Stomach (tissue), 9 donors: ENCODE results near the gene OXLD1. TPM values are rescaled to one million over a fixed set of nuclear protein-coding genes. Genes with fewer than 3 reads are reported as not detected.

ENCODE experiments used
- DNase-seq, 2 donors: peaks; one replicate each; pipeline versions ENCODE4 v3.0.0 to v3.0.0-alpha.2; 2013 to 2019
- H3K27ac ChIP-seq, 5 donors: fragments of 200-600 bp in 4 of 5; sonication (generic) in 4 of 5; one replicate each; pipeline ENCODE4 v1.5.1; 2013 to 2019; ENCODE audit warnings: mild to moderate bottlenecking in 1 of 5, moderate library complexity in 1 of 5
- H3K27me3 ChIP-seq, 3 donors: fragments of 200-600 bp; sonication (generic); one replicate each; pipeline ENCODE4 v1.5.1; 2017 to 2019; ENCODE audit warnings: mixed run types in 1 of 3
- H3K36me3 ChIP-seq, 4 donors: fragments of 200-600 bp; sonication (generic); 1 replicate in 3 of 4; 2 replicates in 1 of 4; pipeline ENCODE4 v1.5.1; 2016 to 2019
- H3K4me1 ChIP-seq, 4 donors: fragments of 200-600 bp; sonication (generic); one replicate each; pipeline ENCODE4 v1.5.1; 2016 to 2019
- H3K4me3 ChIP-seq, 4 donors: fragments of 200-600 bp; sonication (generic) in 3 of 4; one replicate each; pipeline ENCODE4 v1.5.1; 2016 to 2019; ENCODE audit warnings: mild to moderate bottlenecking in 1 of 4
- H3K9me3 ChIP-seq, 4 donors: fragments of 200-600 bp; sonication (generic); one replicate each; pipeline ENCODE4 v1.5.1; 2016 to 2019
- CTCF ChIP-seq, 7 experiments: fragments of 450-650 bp in 4 of 7; fragments of 200-600 bp in 3 of 7; sonication (generic) in 3 of 7; IDR thresholded peaks; one replicate each; pipeline ENCODE4 v1.5.1; 2016 to 2019; ENCODE audit warnings: antibody characterized with exemption in 7 of 7, control low read depth in 2 of 7, mild to moderate bottlenecking in 1 of 7
- EP300 ChIP-seq: sonication (generic); formaldehyde crosslinking; IDR thresholded peaks from one replicate; pipeline ENCODE4 v1.6.1; 2017; ENCODE audit warnings: antibody characterized with exemption
- POLR2A ChIP-seq, 4 donors: fragments of 450-650 bp; IDR thresholded peaks; one replicate each; pipeline ENCODE4 v1.6.1; 2016; ENCODE audit warnings: antibody characterized with exemption in 4 of 4, control low read depth in 2 of 4, mild to moderate bottlenecking in 1 of 4, moderate library complexity in 1 of 4
- POLR2AphosphoS5 ChIP-seq, 3 donors: sonication (generic); formaldehyde crosslinking; IDR thresholded peaks; one replicate each; pipeline ENCODE4 v1.6.1; 2016; ENCODE audit warnings: antibody characterized with exemption in 3 of 3
- WGBS, 5 donors: extraction: QIAGEN DNeasy Blood & Tissue Kit in 3 of 5; methylation state at CpG; one replicate each; pipeline versions ENCODE4 v1.1.5 to v1.1.7; 2013 to 2018; 5-methylcytosine and 5-hydroxymethylcytosine counted together
- intact Hi-C: fragments of 100-400 bp; cut with DNase I; formaldehyde crosslinking; loops from one replicate; pipeline ENCODE4 v1.15.1; 2023; ENCODE audit warnings: low total_unique reads
- polyA plus RNA-seq, 3 donors: library from polyadenylated mRNA; stranded (reverse); fragments of 200-250 nt; gene quantifications; one replicate each; pipeline ENCODE4 v1.2.3, GENCODE V29; 2013
- total RNA-seq, 5 donors: library from RNA; depleted of rRNA; stranded (reverse); fragments of >200 nt; gene quantifications; one replicate each; pipeline versions ENCODE4 v1.1.0 to v1.2.3, GENCODE V29; 2014 to 2016
- donor health status: healthy with polysubstance abuse.
- donor health status: Bipolar disorder and iron deficiency.
- donor health status: healthy.

OXLD1 gene
- total and polyA plus RNA-seq, 8 donors, result 9.9 to 112 (median 64.5) TPM; not detected in 1

DNA sequence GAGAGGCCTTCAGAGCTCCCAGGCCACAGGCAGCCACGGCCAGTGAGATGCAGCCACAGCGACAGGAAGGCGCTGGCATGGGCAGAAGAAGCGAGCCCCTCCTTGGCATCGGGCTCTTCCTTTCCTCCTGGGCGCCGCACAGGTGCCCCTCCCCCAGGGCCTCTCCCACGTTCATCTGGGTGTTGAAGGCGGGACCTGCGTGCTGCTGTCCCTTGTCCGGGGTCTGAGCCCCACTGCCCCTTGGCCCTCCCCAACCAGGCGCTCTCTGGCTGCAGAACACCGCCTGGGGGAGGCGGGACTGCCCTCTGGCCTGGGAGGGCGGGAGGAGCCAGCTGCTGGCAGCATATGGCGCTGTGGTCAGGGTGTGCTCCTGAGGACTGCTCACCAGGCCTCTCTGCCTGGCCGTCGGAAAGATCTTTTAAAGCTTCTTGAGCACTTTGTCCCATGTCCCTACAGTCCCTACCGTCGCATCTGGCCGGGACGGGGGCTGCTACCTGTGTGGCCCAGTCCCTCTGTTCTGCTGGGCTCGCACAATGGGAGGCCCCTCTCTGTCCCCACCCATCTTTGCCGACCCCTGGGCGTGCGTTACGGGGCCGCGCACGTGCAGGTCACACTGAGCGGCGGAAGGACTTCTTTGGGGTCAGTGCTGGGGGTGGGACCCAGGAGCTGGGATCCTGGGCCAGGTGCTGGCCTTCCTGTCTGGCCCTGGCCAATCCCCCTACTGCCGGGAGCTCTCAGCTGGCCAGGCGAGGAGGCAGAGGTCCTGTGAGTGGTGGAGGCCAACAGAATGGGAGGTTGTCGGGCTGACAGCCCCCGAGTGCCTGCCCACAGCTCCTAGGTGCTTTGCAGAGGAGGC, 47.4 kb upstream of the OXLD1 start:
- H3K36me3 ChIP-seq, result peaks cover 4 to 34% (median 30%) of the 10 kb centered on the region in 4 donors
- TF ChIP-seq CTCF (IDR thresholded peaks at IDR 0.05), result no peak
- TF ChIP-seq POLR2A (IDR thresholded peaks at IDR 0.05), result no peak
- TF ChIP-seq EP300, result no peak
- TF ChIP-seq POLR2AphosphoS5 (IDR thresholded peaks at IDR 0.05), result peak in 1 of 3 donors; percentile 32
- H3K4me3 ChIP-seq, result peak overlapping the region; percentile 61 to 94 (median 86)
- H3K9me3 ChIP-seq, result no peaks in the 10 kb centered on the region
- no peaks in the 10 kb centered on the region for H3K27me3 ChIP-seq
- DNase-seq, result peak; percentile 67 to 74
- intact Hi-C loops, result no loop called here
- H3K27ac ChIP-seq, result peak overlapping the region; percentile 77 to 90 (median 85)
- peaks cover 40 to 54% (median 48%) of the 10 kb centered on the region in 4 donors for H3K4me1 ChIP-seq
- WGBS, 5 donors, result 15 to 66% (median 29%) methylated on average over 14 to 36 of the region's 36 CpGs

DNA sequence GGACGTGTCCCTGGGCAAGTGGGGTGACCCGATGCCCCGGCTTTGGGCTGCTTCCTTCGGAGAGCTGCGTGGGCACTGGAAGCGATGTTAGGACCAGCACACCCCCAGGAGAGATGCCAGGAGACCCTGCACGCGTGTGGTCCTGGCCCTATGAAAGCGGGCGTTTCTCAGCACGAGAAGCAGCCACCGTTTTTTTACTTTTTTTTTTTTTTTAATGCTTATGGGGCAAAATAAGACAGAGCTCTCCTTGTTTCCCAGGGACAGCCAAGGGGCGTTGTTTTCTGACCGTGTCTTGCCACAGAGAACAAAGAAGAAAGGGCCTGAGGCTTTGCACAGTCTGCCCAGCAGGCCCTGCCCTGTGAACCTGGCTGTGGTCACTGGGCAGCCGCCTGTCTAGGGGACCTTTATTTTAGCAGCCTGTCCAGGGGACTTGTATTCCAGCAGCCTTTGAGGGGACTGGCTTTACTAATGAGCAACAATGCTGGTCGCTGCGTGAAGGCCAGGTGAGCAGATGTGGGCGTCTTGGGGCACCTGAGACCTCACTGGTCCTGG, 46.7 kb upstream of the OXLD1 start:
- Histone ChIP-seq H3K27me3 (no peaks in the 10 kb centered on the region), H3K27ac (peak overlapping the region; percentile 77 to 90 (median 85)), H3K4me3 (peak overlapping the region; percentile 61 to 94 (median 86)), H3K4me1 (peaks cover 40 to 54% (median 48%) of the 10 kb centered on the region in 4 donors), H3K36me3 (peaks cover 6 to 34% (median 24%) of the 10 kb centered on the region in 4 donors), H3K9me3 (no peaks in the 10 kb centered on the region)
- TF ChIP-seq EP300, result no peak
- TF ChIP-seq POLR2AphosphoS5 (IDR thresholded peaks at IDR 0.05), result no peak
- no peak for TF ChIP-seq CTCF (IDR thresholded peaks at IDR 0.05)
- no peak for TF ChIP-seq POLR2A (IDR thresholded peaks at IDR 0.05)
- intact Hi-C loops, result no loop called here
- 17 to 30% (median 21%) methylated on average over 13 to 18 of the region's 18 CpGs for WGBS, 5 donors
- peak in 1 of 2 donors; percentile 51 for DNase-seq

DNA sequence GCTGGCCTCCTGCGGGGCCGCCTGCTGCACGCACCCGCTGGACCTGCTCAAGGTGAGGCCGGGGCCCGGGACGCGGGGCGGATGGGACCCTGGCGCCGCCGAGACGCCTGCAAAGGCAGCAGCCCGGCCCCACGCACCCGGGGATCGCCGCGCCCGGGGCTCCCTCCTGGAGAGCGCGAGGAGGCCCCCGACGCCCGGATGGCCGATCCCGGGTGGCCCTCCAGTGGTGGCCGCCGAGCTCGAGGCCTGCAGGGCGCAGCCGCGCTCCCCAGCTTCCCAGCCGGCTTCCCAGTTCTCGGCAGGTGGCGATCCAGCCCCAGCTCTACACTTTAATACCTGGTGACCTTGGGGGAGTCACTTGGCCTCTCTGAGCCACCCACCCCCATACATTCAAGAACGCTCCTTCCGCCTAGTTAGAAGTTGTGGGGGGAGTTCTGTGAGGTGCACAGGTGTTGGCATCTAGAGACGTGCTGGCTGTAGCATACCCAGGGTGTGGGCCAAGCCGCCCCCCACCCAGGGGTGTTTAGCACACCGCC, 46.1 kb upstream of the OXLD1 start:
- Histone ChIP-seq H3K4me3 (peak overlapping the region; percentile 61 to 94 (median 86)), H3K27ac (peak overlapping the region; percentile 77 to 90 (median 85)), H3K27me3 (no peaks in the 10 kb centered on the region), H3K36me3 (peaks cover 8 to 34% (median 23%) of the 10 kb centered on the region in 4 donors), H3K9me3 (no peaks in the 10 kb centered on the region), H3K4me1 (peaks cover 40 to 54% (median 48%) of the 10 kb centered on the region in 4 donors)
- intact Hi-C loops, result no loop called here
- 1 to 7% (median 2%) methylated on average over 6 to 41 of the region's 41 CpGs for WGBS, 5 donors
- peak; percentile 37 to 71 for DNase-seq
- no peak for TF ChIP-seq CTCF (IDR thresholded peaks at IDR 0.05)
- no peak for TF ChIP-seq POLR2A (IDR thresholded peaks at IDR 0.05)
- no peak for TF ChIP-seq POLR2AphosphoS5 (IDR thresholded peaks at IDR 0.05)
- TF ChIP-seq EP300, result no peak

- Histone ChIP-seq H3K27me3 (no peaks in the 10 kb centered on the region), H3K4me3 (peak within 1 kb of the TSS; percentile 61 to 94 (median 86)), H3K9me3 (no peaks in the 10 kb centered on the region), H3K4me1 (peaks cover 40 to 54% (median 48%) of the 10 kb centered on the region in 4 donors), H3K27ac (peak within 1 kb of the TSS; percentile 77 to 90 (median 85)), H3K36me3 (peaks cover 14 to 34% (median 25%) of the 10 kb centered on the region in 4 donors)
- intact Hi-C loops, result no loop called here
- peak; percentile 92 to 94 for DNase-seq
- TF ChIP-seq CTCF (IDR thresholded peaks at IDR 0.05) (peak in 1 of 7 experiments; percentile 33), POLR2AphosphoS5 (IDR thresholded peaks at IDR 0.05) (peak in 2 of 3 donors; percentile 68 to 84), POLR2A (IDR thresholded peaks at IDR 0.05) (no peak), EP300 (no peak)
- WGBS, 5 donors, result 0% methylated on average over 17 to 82 of the region's 89 CpGs
These were observed 45.5 kb upstream of the OXLD1 start, which contains the start of gene SLC25A10 for GRCh38 chr17:81711814-81712467. TSS of gene SLC25A10 (plus strand) at chr17:81712284. CDS start at chr17:81712427, 143 bp downstream.
